GM19043 (cell line): ENCODE measurements around the gene UBN1.
"Not testable (repeated sequence)": the region's sequence is repeated elsewhere in the genome, so short reads cannot be mapped to it uniquely, and the experiment has no call there.

Experiments
- ATAC-seq: cut with Tn5 transposase; IDR thresholded peaks from one replicate; pipeline ENCODE4 v1.9.1; 2021; ENCODE audit warnings: low read depth; ENCODE audit not compliant: unreplicated experiment

Gene UBN1

DNA sequence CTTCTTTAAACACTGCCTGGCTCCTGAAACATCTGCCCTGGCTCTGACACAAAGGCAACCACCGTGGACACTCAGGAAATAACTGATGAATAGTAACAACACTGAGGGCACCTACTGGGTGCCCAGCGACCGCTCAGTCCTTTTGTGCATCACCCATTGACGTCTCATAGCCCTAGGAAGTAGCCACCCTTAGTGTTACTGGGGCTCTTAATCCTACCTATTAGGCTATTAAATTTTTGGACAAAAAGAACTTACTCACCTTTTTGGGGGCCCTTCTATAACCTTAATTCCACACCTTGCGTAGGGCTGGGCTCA is 78.0 kb downstream of the UBN1 start:
- no peak for ATAC-seq

- no peak for ATAC-seq
Observed at GRCh38 chr16:4925791-4926190, 78.5 kb downstream of the UBN1 start.

- ATAC-seq, result no peak
Observed at GRCh38 chr16:4926928-4927327, 79.6 kb downstream of the UBN1 start.

DNA sequence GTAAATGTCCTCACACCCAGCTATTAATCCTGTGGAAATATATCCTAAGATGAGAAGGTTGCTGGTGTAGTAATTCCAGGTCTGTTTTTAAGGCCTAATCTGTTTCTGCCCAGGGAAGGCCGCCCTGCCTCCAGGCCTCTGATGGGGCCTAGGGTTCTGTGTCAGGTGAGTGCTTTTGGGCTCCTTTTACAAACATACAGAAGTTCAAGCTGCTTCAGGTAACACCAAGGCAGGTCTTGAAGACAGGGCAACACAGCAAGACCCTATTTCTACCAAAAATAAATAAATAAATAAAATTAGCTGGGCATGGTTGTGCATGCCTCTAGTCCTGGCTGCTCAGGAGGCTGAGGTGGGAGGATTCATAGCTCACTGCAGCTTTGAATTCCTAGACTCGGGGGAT is 80.4 kb downstream of the UBN1 start:
- no peak for ATAC-seq

- ATAC-seq, result no peak
Observed at GRCh38 chr16:4928227-4928626, 80.9 kb downstream of the UBN1 start.

DNA sequence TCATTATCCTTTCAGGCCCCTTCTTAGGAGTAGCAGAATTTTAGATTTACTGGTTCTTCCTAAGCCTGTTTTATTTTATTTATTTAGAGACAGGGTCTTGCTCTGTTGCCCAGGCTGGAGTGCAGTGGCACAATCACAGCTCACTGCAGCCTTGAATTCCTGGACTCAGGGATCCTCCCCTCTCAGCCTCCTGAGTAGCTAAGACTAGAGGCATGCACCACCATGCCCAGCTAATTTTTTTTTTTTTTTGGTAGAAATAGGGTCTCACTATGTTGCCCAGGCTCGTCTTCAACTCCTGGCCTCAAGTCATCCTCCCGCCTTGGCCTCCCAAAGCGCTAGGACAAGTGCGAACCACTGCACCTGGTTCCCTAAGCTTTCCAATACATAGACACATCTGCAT is 82.3 kb downstream of the UBN1 start:
- not testable (repeated sequence) for ATAC-seq

DNA sequence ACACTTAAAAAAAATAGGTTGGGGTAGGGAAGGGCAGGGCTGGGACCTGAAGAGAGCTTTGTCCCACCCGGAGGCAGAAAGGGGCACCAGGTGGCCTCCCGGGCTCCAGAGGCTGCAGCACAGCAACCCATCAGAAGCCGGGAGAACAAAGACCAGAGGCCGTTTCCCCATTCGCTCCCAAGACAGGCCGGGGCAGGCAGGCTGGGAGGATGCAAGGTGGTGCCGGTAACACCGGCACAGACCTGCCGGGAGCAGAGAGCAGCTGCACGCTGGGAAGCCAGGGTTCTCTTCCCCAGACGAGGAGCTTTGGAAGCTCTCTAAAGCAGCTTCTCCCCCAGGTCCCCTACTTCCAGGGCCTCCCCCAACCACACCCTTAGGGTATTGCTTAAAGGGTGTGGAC is 84.1 kb downstream of the UBN1 start:
- ATAC-seq, result no peak
